HEK293T (cell line): ENCODE measurements around the gene RPTOR.

Experiments
- CTCF ChIA-PET: fragments of 350-600 bp; formaldehyde crosslinking; extraction: SDS; loops from one replicate; lab custom pipeline; 2021; ENCODE audit warnings: antibody characterized with exemption, inconsistent platforms; lab: Yijun Ruan, JAX
- POLR2A ChIA-PET: fragments of 350-600 bp; formaldehyde crosslinking; extraction: SDS; loops from one replicate; lab custom pipeline; 2020; ENCODE audit warnings: antibody characterized with exemption, inconsistent platforms; lab: Yijun Ruan, JAX
- DNase-seq: peaks from one replicate; pipeline ENCODE4 v3.0.0; 2012; ENCODE audit warnings: mixed read lengths; ENCODE audit errors: extremely low spot score
- ARNT ChIP-seq: fragments of 450-650 bp; IDR thresholded peaks from 2 replicates; pipeline ENCODE4 v1.6.1; 2017; ENCODE audit warnings: mild to moderate bottlenecking
- BHLHE40 ChIP-seq: fragments of 450-650 bp; IDR thresholded peaks from 2 replicates; pipeline ENCODE4 v1.6.1; 2016; ENCODE audit warnings: mild to moderate bottlenecking, moderate library complexity, borderline replicate concordance
- CTBP1 ChIP-seq: fragments of 450-650 bp; IDR thresholded peaks from 2 replicates; pipeline ENCODE4 v1.6.1; 2016; ENCODE audit warnings: borderline replicate concordance
- ELF4 ChIP-seq: fragments of 450-650 bp; IDR thresholded peaks from 2 replicates; pipeline ENCODE4 v1.6.1; 2017; ENCODE audit warnings: antibody characterized with exemption
- FOXA1 ChIP-seq: fragments of 450-650 bp; IDR thresholded peaks from 2 replicates; pipeline ENCODE4 v1.6.1; 2016; ENCODE audit warnings: mild to moderate bottlenecking
- FOXK2 ChIP-seq: fragments of 450-650 bp; IDR thresholded peaks from 2 replicates; pipeline ENCODE4 v1.6.1; 2016; ENCODE audit warnings: mild to moderate bottlenecking
- FOXM1 ChIP-seq: fragments of 450-650 bp; IDR thresholded peaks from 2 replicates; pipeline ENCODE4 v1.6.1; 2017; ENCODE audit warnings: mild to moderate bottlenecking, borderline replicate concordance
- HDGF ChIP-seq: fragments of 450-650 bp; IDR thresholded peaks from 2 replicates; pipeline ENCODE4 v1.6.1; 2017; ENCODE audit warnings: antibody characterized with exemption, borderline replicate concordance
- L3MBTL2 ChIP-seq: fragments of 450-650 bp; conservative IDR thresholded peaks from 2 replicates; pipeline ENCODE4 v1.6.1; 2016; ENCODE audit warnings: mild to moderate bottlenecking
- LEF1 ChIP-seq: fragments of 450-650 bp; IDR thresholded peaks from 2 replicates; pipeline ENCODE4 v1.6.1; 2017; ENCODE audit warnings: mild to moderate bottlenecking, borderline replicate concordance
- NFRKB ChIP-seq: fragments of 450-650 bp; IDR thresholded peaks from 2 replicates; pipeline ENCODE4 v1.6.1; 2016; ENCODE audit warnings: mild to moderate bottlenecking, moderate library complexity
- SP1 ChIP-seq: fragments of 450-650 bp; IDR thresholded peaks from 2 replicates; pipeline ENCODE4 v1.6.1; 2017
- SUZ12 ChIP-seq: fragments of 450-650 bp; IDR thresholded peaks from 2 replicates; pipeline ENCODE4 v1.6.1; 2016; ENCODE audit warnings: mild to moderate bottlenecking
- TARDBP ChIP-seq: fragments of 450-650 bp; IDR thresholded peaks from 2 replicates; pipeline ENCODE4 v1.6.1; 2016
- ZNF384 ChIP-seq: fragments of 450-650 bp; IDR thresholded peaks from 2 replicates; pipeline ENCODE4 v1.6.1; 2016
- TF ChIP-seq, protein P1 (sequence below): fragments of 450-650 bp; IDR thresholded peaks from 2 replicates; pipeline ENCODE4 v1.6.1; 2016

Gene RPTOR

GRCh38 chr17:80601146-80601545 lies 56.5 kb downstream of the RPTOR start:
- TF ChIP-seq FOXK2: no peak
- no peak for TF ChIP-seq TARDBP
- CTCF ChIA-PET: no interaction called here
- DNase-seq: no peak
- POLR2A ChIA-PET: no interaction called here

DNA sequence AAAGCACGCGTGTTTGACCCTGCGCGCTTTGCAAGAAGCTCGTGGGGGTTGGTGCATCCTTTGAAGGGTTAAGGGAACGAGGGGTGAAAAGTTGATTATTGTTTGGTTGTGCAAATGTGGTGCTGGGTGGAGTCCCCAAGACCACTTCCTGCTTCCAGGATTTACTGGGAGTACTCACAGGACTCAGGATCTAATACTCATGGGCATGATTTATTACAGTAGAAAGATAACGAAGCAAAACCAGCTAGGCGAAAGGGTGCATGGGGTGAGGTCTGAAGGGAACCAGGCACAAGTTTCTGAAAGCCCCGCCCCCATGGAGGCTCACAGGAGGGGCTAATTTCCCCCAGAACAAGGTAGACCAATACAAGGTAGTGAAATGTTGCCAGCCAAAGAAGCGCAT lies 58.8 kb downstream of the RPTOR start:
- ChIA-PET CTCF (no interaction called here), POLR2A (no interaction called here)
- no peak for DNase-seq
- TF ChIP-seq ELF4: no peak
- TF ChIP-seq ZNF384: no peak
- TF ChIP-seq CTBP1: no peak
- no peak for TF ChIP-seq NFRKB
- TF ChIP-seq BHLHE40: no peak
- no peak for TF ChIP-seq HDGF
- TF ChIP-seq ARNT: no peak
- no peak for TF ChIP-seq LEF1
- no peak for TF ChIP-seq FOXK2
- no peak for TF ChIP-seq SP1
- no peak for TF ChIP-seq TARDBP
- no peak for TF ChIP-seq SUZ12
- TF ChIP-seq FOXA1: no peak
- TF ChIP-seq FOXM1: no peak
- no peak for TF ChIP-seq L3MBTL2
- TF ChIP-seq, protein P1, sequence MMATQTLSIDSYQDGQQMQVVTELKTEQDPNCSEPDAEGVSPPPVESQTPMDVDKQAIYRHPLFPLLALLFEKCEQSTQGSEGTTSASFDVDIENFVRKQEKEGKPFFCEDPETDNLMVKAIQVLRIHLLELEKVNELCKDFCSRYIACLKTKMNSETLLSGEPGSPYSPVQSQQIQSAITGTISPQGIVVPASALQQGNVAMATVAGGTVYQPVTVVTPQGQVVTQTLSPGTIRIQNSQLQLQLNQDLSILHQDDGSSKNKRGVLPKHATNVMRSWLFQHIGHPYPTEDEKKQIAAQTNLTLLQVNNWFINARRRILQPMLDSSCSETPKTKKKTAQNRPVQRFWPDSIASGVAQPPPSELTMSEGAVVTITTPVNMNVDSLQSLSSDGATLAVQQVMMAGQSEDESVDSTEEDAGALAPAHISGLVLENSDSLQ: no peak

DNA sequence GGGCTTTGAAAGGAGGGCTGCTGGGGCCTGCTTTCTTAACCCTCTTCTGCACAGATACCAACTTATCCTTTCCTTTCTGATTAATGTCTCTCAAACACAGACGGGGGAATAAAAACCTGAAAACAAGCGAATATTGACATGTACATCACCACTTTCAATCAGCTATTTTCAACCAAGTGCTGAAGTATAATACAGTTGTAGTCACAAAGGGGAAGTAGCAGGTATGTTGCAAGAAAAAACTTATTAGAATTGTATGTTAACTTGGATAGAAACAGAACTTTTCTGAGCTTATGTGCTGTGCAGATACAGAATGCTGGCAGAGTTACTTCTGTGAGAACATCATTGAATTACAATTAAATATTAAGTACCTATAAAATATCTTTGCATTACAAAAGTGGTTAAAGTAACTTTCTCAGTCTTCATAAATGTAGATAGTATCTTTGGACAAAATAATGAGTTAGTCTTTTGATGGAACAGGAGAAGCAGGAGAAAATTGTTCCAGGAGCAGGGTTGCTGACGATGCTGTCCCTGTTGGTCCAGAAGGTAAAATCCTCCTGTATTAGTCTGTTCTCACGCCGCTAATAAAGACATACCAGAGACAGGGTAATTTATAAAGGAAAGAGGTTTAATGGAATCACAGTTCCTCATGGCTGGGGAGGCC lies 59.5 kb downstream of the RPTOR start:
- TF ChIP-seq SUZ12 (no peak), FOXM1 (no peak), ARNT (no peak), LEF1 (no peak), ZNF384 (no peak), FOXA1 (no peak), CTBP1 (no peak), FOXK2 (no peak), TARDBP (no peak), BHLHE40 (no peak)
- TF ChIP-seq, protein P1: no peak
- ChIA-PET POLR2A (no interaction called here), CTCF (interaction anchor here (0.6 kb wide), 2 partner anchors 25 to 152 kb away, joined by 3 to 5 read pairs; no protein-coding TSS in a partner anchor)
- DNase-seq: no peak

- CTCF ChIA-PET: interaction anchor here (0.6 kb wide), 2 partner anchors 25 to 151 kb away, joined by 3 to 5 read pairs; no protein-coding TSS in a partner anchor
- no peak for TF ChIP-seq FOXA1
- no peak for TF ChIP-seq FOXK2
- TF ChIP-seq L3MBTL2: no peak
- TF ChIP-seq, protein P1: no peak
- no peak for TF ChIP-seq ZNF384
- TF ChIP-seq FOXM1: no peak
- no peak for TF ChIP-seq BHLHE40
- POLR2A ChIA-PET: interaction anchor here (1.5 kb wide), 1 partner anchor 150 kb away, joined by 8 read pairs; no protein-coding TSS in a partner anchor
- no peak for DNase-seq
Measured at GRCh38 chr17:80604670-80605010, 60.0 kb downstream of the RPTOR start.

GRCh38 chr17:80605326-80606066 lies 60.9 kb downstream of the RPTOR start:
- POLR2A ChIA-PET: interaction anchor here (1.5 kb wide), 1 partner anchor 151 kb away, joined by 8 read pairs; no protein-coding TSS in a partner anchor
- CTCF ChIA-PET: no interaction called here
- no peak for DNase-seq
- TF ChIP-seq L3MBTL2 (no peak), SP1 (no peak), BHLHE40 (no peak), HDGF (no peak), LEF1 (no peak), ELF4 (no peak), SUZ12 (no peak), CTBP1 (no peak), FOXM1 (no peak), ARNT (no peak), ZNF384 (no peak), FOXA1 (no peak), FOXK2 (no peak), TARDBP (no peak), NFRKB (no peak)
- TF ChIP-seq, protein P1: no peak
